HepG2 (cell line): ENCODE data around the gene ECM1. TPM values are rescaled to one million over a fixed set of nuclear protein-coding genes. Genes with fewer than 3 reads are reported as not detected.

Source experiments
- ATF2 ChIP-seq: sonication (generic); formaldehyde crosslinking; IDR thresholded peaks from 2 replicates; pipeline ENCODE4 v1.4.0; 2020; ENCODE audit warnings: missing genetic modification reagents
- KDM2A ChIP-seq: sonication (generic); formaldehyde crosslinking; IDR thresholded peaks from 2 replicates; pipeline ENCODE4 v1.4.0; 2020; ENCODE audit warnings: low read depth, missing genetic modification reagents, borderline replicate concordance
- KDM5A ChIP-seq: fragments of 200-600 bp; sonication (generic); IDR thresholded peaks from 2 replicates; pipeline ENCODE4 v1.7.0; 2018; ENCODE audit warnings: antibody characterized with exemption, mild to moderate bottlenecking, low read length, borderline replicate concordance
- MAZ ChIP-seq, 2 experiments: sonication (generic) in 1 of 2; formaldehyde crosslinking in 1 of 2; IDR thresholded peaks; 2 replicates each; pipeline versions ENCODE4 v1.5.0 to v1.6.1; 2012 to 2020; ENCODE audit warnings: low read depth in 2 of 2, mild to moderate bottlenecking in 2 of 2, borderline replicate concordance in 1 of 2, improper control_type of control experiment in 1 of 2, low read length in 1 of 2, missing genetic modification reagents in 1 of 2, moderate library complexity in 1 of 2
- MED1 ChIP-seq: sonication (generic); formaldehyde crosslinking; IDR thresholded peaks from 2 replicates; pipeline ENCODE4 v1.4.0; 2020; ENCODE audit warnings: missing genetic modification reagents
- ONECUT2 ChIP-seq: sonication (generic); formaldehyde crosslinking; IDR thresholded peaks from 2 replicates; pipeline ENCODE4 v1.4.0; 2020; ENCODE audit warnings: missing genetic modification reagents
- POLR2AphosphoS2 ChIP-seq: IDR thresholded peaks from 2 replicates; pipeline ENCODE4 v1.6.1; 2011; ENCODE audit warnings: low read depth, low read length, improper control_type of control experiment
- SMAD9 ChIP-seq: sonication (generic); formaldehyde crosslinking; IDR thresholded peaks from 2 replicates; pipeline ENCODE4 v1.5.1; 2020; ENCODE audit warnings: mild to moderate bottlenecking, missing genetic modification reagents
- SP2 ChIP-seq: sonication (generic); formaldehyde crosslinking; IDR thresholded peaks from 2 replicates; pipeline ENCODE4 v1.5.1; 2020; ENCODE audit warnings: mild to moderate bottlenecking, missing genetic modification reagents
- ZBTB42 ChIP-seq: sonication (generic); formaldehyde crosslinking; IDR thresholded peaks from 2 replicates; pipeline ENCODE4 v1.5.0; 2020; ENCODE audit warnings: mild to moderate bottlenecking, missing genetic modification reagents
- ZFX ChIP-seq: sonication (generic); formaldehyde crosslinking; IDR thresholded peaks from 2 replicates; pipeline ENCODE4 v1.4.0; 2020; ENCODE audit warnings: mild to moderate bottlenecking, low read depth, missing genetic modification reagents, moderate library complexity
- ZNF160 ChIP-seq: sonication (generic); formaldehyde crosslinking; IDR thresholded peaks from 2 replicates; pipeline ENCODE4 v1.8.0; 2022; ENCODE audit warnings: mild to moderate bottlenecking, inconsistent platforms, missing genetic modification reagents
- ZNF615 ChIP-seq: sonication (generic); formaldehyde crosslinking; IDR thresholded peaks from 2 replicates; pipeline ENCODE4 v1.5.0; 2020; ENCODE audit warnings: mild to moderate bottlenecking, missing genetic modification reagents, borderline replicate concordance
- ZNF782 ChIP-seq: sonication (generic); formaldehyde crosslinking; IDR thresholded peaks from 2 replicates; pipeline ENCODE4 v1.4.0; 2020; ENCODE audit warnings: missing genetic modification reagents, mild to moderate bottlenecking, borderline replicate concordance
- polyA plus RNA-seq, 8 experiments: library from polyadenylated mRNA; depleted of rRNA in 3 of 8; stranded (reverse) in 7 of 8; unstranded in 1 of 8; fragments of >200 nt; fragmentation: Illumina TruSeq in 4 of 8; extraction: Trizol in 4 of 8; gene quantifications; 2 replicates each; pipeline versions ENCODE4 v1.2.1 to v1.2.3, GENCODE V29; 2011 to 2016; ENCODE audit warnings: low read depth in 4 of 8, missing spikeins in 1 of 8, mixed read lengths in 1 of 8; ENCODE audit not compliant: insufficient read depth in 1 of 8
- total RNA-seq, 5 experiments: library from RNA; depleted of rRNA; stranded (reverse); fragments of >200 nt; fragmentation: Illumina TruSeq; extraction: Trizol; gene quantifications; 2 replicates each; pipeline ENCODE4 v1.2.3, GENCODE V29; 2016; ENCODE audit warnings: low read depth in 1 of 5
- TF ChIP-seq, protein P1 (sequence below): sonication (generic); formaldehyde crosslinking; IDR thresholded peaks from 2 replicates; pipeline ENCODE4 v1.5.1; 2020; ENCODE audit warnings: missing genetic modification reagents, mild to moderate bottlenecking, borderline replicate concordance
- TF ChIP-seq, protein P2 (sequence below): sonication (generic); formaldehyde crosslinking; IDR thresholded peaks from 2 replicates; pipeline ENCODE4 v1.5.0; 2020; ENCODE audit warnings: mild to moderate bottlenecking, missing genetic modification reagents, borderline replicate concordance

ECM1 gene
- total and polyA plus RNA-seq, 2 of the 13 experiments (the other 11 are each of a cell fraction or from before 2014, with no cell fraction given) = 0.42 to 1.0 TPM

DNA sequence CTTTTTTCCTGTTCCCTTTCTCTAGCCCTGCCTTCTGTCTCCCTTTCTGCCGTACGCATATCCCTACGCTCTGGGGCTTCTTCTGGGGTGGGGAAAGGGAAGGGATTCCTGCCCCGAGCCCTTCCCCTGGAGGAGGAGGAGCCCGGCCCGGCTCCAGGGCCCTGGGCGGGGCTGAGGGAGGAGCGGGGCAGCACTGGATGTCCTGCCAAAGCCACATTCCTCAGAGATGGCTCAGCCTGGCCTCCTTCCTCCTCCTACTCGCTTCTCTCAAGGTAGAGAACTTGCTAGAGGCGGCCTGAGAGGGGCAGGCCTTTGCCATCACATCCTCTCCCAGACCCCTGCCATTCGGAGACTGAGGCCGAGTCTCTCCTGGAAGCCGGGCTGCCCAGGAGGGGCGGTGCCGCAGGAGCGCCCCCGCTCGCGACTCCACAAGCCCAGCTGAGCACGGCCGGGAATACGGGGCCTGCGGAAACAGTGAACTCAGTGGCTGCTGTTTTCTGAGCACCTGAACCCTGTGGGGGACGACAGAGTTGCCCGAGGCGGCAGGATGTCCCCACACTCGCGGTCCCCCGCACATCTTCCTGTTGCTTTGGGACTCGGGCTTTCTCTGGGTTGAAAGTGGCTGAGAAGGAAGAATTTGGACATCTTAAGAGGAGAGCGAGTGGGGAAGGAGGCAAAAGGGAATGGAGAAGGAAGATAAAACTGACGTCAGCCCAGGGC lies 53.5 kb downstream of the ECM1 start (continued):
- TF ChIP-seq KDM5A (peak; percentile 58; the same call in 1 of the 2 replicates), KDM2A (CRISPR knock-in tag) (peak; percentile 69), ZNF615 (CRISPR knock-in tag) (no peak), ZNF160 (0 out of 2 replicates have a peak, but pooled peaks have one; percentile 43), POLR2AphosphoS2 (peak; percentile 28), ZBTB42 (CRISPR knock-in tag) (no peak), SP2 (CRISPR knock-in tag) (0 out of 2 replicates have a peak, but pooled peaks have one; percentile 29), ZFX (peak; percentile 86), MAZ (IDR thresholded peaks at IDR 0.05; ENCODE audit: borderline replicate concordance, low read depth, low read length) (peak; percentile 71), MAZ (CRISPR knock-in tag; IDR thresholded peaks at IDR 0.05; ENCODE audit: low read depth) (no peak), SMAD9 (no peak), MED1 (CRISPR knock-in tag) (no peak), ATF2 (CRISPR knock-in tag) (0 out of 2 replicates have a peak, but pooled peaks have one; percentile 3), ZNF782 (CRISPR knock-in tag) (no peak), ONECUT2 (CRISPR knock-in tag) (no peak)
- TF ChIP-seq, protein P1, sequence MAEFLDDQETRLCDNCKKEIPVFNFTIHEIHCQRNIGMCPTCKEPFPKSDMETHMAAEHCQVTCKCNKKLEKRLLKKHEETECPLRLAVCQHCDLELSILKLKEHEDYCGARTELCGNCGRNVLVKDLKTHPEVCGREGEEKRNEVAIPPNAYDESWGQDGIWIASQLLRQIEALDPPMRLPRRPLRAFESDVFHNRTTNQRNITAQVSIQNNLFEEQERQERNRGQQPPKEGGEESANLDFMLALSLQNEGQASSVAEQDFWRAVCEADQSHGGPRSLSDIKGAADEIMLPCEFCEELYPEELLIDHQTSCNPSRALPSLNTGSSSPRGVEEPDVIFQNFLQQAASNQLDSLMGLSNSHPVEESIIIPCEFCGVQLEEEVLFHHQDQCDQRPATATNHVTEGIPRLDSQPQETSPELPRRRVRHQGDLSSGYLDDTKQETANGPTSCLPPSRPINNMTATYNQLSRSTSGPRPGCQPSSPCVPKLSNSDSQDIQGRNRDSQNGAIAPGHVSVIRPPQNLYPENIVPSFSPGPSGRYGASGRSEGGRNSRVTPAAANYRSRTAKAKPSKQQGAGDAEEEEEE (CRISPR knock-in tag) = 0 out of 2 replicates have a peak, but pooled peaks have one; percentile 30
- TF ChIP-seq, protein P2, sequence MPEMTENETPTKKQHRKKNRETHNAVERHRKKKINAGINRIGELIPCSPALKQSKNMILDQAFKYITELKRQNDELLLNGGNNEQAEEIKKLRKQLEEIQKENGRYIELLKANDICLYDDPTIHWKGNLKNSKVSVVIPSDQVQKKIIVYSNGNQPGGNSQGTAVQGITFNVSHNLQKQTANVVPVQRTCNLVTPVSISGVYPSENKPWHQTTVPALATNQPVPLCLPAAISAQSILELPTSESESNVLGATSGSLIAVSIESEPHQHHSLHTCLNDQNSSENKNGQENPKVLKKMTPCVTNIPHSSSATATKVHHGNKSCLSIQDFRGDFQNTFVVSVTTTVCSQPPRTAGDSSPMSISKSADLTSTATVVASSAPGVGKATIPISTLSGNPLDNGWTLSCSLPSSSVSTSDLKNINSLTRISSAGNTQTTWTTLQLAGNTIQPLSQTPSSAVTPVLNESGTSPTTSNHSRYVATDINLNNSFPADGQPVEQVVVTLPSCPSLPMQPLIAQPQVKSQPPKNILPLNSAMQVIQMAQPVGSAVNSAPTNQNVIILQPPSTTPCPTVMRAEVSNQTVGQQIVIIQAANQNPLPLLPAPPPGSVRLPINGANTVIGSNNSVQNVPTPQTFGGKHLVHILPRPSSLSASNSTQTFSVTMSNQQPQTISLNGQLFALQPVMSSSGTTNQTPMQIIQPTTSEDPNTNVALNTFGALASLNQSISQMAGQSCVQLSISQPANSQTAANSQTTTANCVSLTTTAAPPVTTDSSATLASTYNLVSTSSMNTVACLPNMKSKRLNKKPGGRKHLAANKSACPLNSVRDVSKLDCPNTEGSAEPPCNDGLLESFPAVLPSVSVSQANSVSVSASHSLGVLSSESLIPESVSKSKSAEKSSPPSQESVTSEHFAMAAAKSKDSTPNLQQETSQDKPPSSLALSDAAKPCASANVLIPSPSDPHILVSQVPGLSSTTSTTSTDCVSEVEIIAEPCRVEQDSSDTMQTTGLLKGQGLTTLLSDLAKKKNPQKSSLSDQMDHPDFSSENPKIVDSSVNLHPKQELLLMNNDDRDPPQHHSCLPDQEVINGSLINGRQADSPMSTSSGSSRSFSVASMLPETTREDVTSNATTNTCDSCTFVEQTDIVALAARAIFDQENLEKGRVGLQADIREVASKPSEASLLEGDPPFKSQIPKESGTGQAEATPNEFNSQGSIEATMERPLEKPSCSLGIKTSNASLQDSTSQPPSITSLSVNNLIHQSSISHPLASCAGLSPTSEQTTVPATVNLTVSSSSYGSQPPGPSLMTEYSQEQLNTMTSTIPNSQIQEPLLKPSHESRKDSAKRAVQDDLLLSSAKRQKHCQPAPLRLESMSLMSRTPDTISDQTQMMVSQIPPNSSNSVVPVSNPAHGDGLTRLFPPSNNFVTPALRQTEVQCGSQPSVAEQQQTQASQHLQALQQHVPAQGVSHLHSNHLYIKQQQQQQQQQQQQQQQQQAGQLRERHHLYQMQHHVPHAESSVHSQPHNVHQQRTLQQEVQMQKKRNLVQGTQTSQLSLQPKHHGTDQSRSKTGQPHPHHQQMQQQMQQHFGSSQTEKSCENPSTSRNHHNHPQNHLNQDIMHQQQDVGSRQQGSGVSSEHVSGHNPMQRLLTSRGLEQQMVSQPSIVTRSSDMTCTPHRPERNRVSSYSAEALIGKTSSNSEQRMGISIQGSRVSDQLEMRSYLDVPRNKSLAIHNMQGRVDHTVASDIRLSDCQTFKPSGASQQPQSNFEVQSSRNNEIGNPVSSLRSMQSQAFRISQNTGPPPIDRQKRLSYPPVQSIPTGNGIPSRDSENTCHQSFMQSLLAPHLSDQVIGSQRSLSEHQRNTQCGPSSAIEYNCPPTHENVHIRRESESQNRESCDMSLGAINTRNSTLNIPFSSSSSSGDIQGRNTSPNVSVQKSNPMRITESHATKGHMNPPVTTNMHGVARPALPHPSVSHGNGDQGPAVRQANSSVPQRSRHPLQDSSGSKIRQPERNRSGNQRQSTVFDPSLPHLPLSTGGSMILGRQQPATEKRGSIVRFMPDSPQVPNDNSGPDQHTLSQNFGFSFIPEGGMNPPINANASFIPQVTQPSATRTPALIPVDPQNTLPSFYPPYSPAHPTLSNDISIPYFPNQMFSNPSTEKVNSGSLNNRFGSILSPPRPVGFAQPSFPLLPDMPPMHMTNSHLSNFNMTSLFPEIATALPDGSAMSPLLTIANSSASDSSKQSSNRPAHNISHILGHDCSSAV (CRISPR knock-in tag) = no peak
